ENCODE results near the gene VGF. TPM values are rescaled to one million over a fixed set of nuclear protein-coding genes. Genes with fewer than 3 reads are reported as not detected.
A peak's percentile ranks its signal among the peaks of the same experiment; 100 is the strongest.

VGF gene
- total and polyA plus RNA-seq, 2 donors = 0.05 to 0.52 TPM

GRCh38 chr7:101175664-101176063 is 10.3 kb upstream of the VGF start:
- H3K27me3 ChIP-seq (ENCODE audit: control insufficient read depth in 2 of 2, insufficient read depth in 1 of 2, low read length in 1 of 2) = peaks cover 76 to 100% of the 10 kb centered on the region in 2 donors
- no peak overlapping the region for H3K27ac ChIP-seq (ENCODE audit: low read depth in 1 of 2, low read length in 1 of 2)
- 37% methylated on average over 3 of the region's 3 CpGs for WGBS
- DNase-seq (ENCODE audit: low read depth in 6 of 9, low spot score in 9 of 9) = no peak
- peaks cover 19 to 33% of the 10 kb centered on the region in 2 donors for H3K9me3 ChIP-seq (ENCODE audit: control insufficient read depth in 2 of 2, insufficient read depth in 1 of 2, low read length in 1 of 2)
- H3K4me3 ChIP-seq (ENCODE audit: low read length in 2 of 2) = no peak overlapping the region
- no peaks in the 10 kb centered on the region for H3K36me3 ChIP-seq (ENCODE audit: control insufficient read depth in 2 of 2, insufficient read depth in 2 of 2, low read length in 1 of 2)
- peaks cover 18 to 31% of the 10 kb centered on the region in 2 donors for H3K4me1 ChIP-seq (ENCODE audit: control insufficient read depth in 2 of 2, insufficient read depth in 2 of 2, low read length in 2 of 2)

GRCh38 chr7:101174322-101174854 is 9.0 kb upstream of the VGF start:
- Histone ChIP-seq H3K4me1 (ENCODE audit: control insufficient read depth in 2 of 2, insufficient read depth in 2 of 2, low read length in 2 of 2) (peaks cover 30 to 44% of the 10 kb centered on the region in 2 donors), H3K27me3 (ENCODE audit: control insufficient read depth in 2 of 2, insufficient read depth in 1 of 2, low read length in 1 of 2) (peaks cover 71 to 100% of the 10 kb centered on the region in 2 donors), H3K9me3 (ENCODE audit: control insufficient read depth in 2 of 2, insufficient read depth in 1 of 2, low read length in 1 of 2) (peaks cover 19 to 34% of the 10 kb centered on the region in 2 donors), H3K27ac (ENCODE audit: low read depth in 1 of 2, low read length in 1 of 2) (no peak overlapping the region), H3K36me3 (ENCODE audit: control insufficient read depth in 2 of 2, insufficient read depth in 2 of 2, low read length in 1 of 2) (no peaks in the 10 kb centered on the region), H3K4me3 (ENCODE audit: low read length in 2 of 2) (no peak overlapping the region)
- no peak for DNase-seq (ENCODE audit: low read depth in 6 of 9, low spot score in 9 of 9)
- 6% methylated on average over 28 of the region's 28 CpGs for WGBS

GRCh38 chr7:101173752-101174244 is 8.4 kb upstream of the VGF start:
- DNase-seq (ENCODE audit: low read depth in 6 of 9, low spot score in 9 of 9) = no peak
- peaks cover 32 to 49% of the 10 kb centered on the region in 2 donors for H3K4me1 ChIP-seq (ENCODE audit: control insufficient read depth in 2 of 2, insufficient read depth in 2 of 2, low read length in 2 of 2)
- H3K9me3 ChIP-seq (ENCODE audit: control insufficient read depth in 2 of 2, insufficient read depth in 1 of 2, low read length in 1 of 2) = peaks cover 19 to 37% of the 10 kb centered on the region in 2 donors
- peaks cover 72 to 100% of the 10 kb centered on the region in 2 donors for H3K27me3 ChIP-seq (ENCODE audit: control insufficient read depth in 2 of 2, insufficient read depth in 1 of 2, low read length in 1 of 2)
- no peaks in the 10 kb centered on the region for H3K36me3 ChIP-seq (ENCODE audit: control insufficient read depth in 2 of 2, insufficient read depth in 2 of 2, low read length in 1 of 2)
- H3K27ac ChIP-seq (ENCODE audit: low read depth in 1 of 2, low read length in 1 of 2) = no peak overlapping the region
- WGBS = 10% methylated on average over 16 of the region's 16 CpGs
- H3K4me3 ChIP-seq (ENCODE audit: low read length in 2 of 2) = no peak overlapping the region

GRCh38 chr7:101172854-101173751 is 7.7 kb upstream of the VGF start:
- peaks cover 76 to 100% of the 10 kb centered on the region in 2 donors for H3K27me3 ChIP-seq (ENCODE audit: control insufficient read depth in 2 of 2, insufficient read depth in 1 of 2, low read length in 1 of 2)

GRCh38 chr7:101172005-101172853 is 6.9 kb upstream of the VGF start:
- Histone ChIP-seq H3K4me3 (ENCODE audit: low read length in 2 of 2) (no peak overlapping the region), H3K9me3 (ENCODE audit: control insufficient read depth in 2 of 2, insufficient read depth in 1 of 2, low read length in 1 of 2) (peaks cover 19 to 37% of the 10 kb centered on the region in 2 donors), H3K27me3 (ENCODE audit: control insufficient read depth in 2 of 2, insufficient read depth in 1 of 2, low read length in 1 of 2) (peaks cover 77 to 100% of the 10 kb centered on the region in 2 donors), H3K27ac (ENCODE audit: low read depth in 1 of 2, low read length in 1 of 2) (no peak overlapping the region), H3K36me3 (ENCODE audit: control insufficient read depth in 2 of 2, insufficient read depth in 2 of 2, low read length in 1 of 2) (no peaks in the 10 kb centered on the region), H3K4me1 (ENCODE audit: control insufficient read depth in 2 of 2, insufficient read depth in 2 of 2, low read length in 2 of 2) (peaks cover 33 to 58% of the 10 kb centered on the region in 2 donors)
- peak in 1 of 9 donors; percentile 56 for DNase-seq (ENCODE audit: low read depth in 6 of 9, low spot score in 9 of 9)
- 6% methylated on average over 79 of the region's 79 CpGs for WGBS

More at GRCh38 chr7:101172854-101173751, 7.7 kb upstream of the VGF start:
- Histone ChIP-seq H3K27ac (ENCODE audit: low read depth in 1 of 2, low read length in 1 of 2) (no peak overlapping the region), H3K4me1 (ENCODE audit: control insufficient read depth in 2 of 2, insufficient read depth in 2 of 2, low read length in 2 of 2) (peaks cover 32 to 51% of the 10 kb centered on the region in 2 donors), H3K9me3 (ENCODE audit: control insufficient read depth in 2 of 2, insufficient read depth in 1 of 2, low read length in 1 of 2) (peaks cover 19 to 37% of the 10 kb centered on the region in 2 donors), H3K4me3 (ENCODE audit: low read length in 2 of 2) (no peak overlapping the region), H3K36me3 (ENCODE audit: control insufficient read depth in 2 of 2, insufficient read depth in 2 of 2, low read length in 1 of 2) (no peaks in the 10 kb centered on the region)
- no peak for DNase-seq (ENCODE audit: low read depth in 6 of 9, low spot score in 9 of 9)
- 5% methylated on average over 53 of the region's 53 CpGs for WGBS

GRCh38 chr7:101171442-101171837 is 6.1 kb upstream of the VGF start:
- H3K27ac ChIP-seq (ENCODE audit: low read depth in 1 of 2, low read length in 1 of 2) = no peak overlapping the region
- no peak for DNase-seq (ENCODE audit: low read depth in 6 of 9, low spot score in 9 of 9)
- H3K36me3 ChIP-seq (ENCODE audit: control insufficient read depth in 2 of 2, insufficient read depth in 2 of 2, low read length in 1 of 2) = no peaks in the 10 kb centered on the region
- H3K4me1 ChIP-seq (ENCODE audit: control insufficient read depth in 2 of 2, insufficient read depth in 2 of 2, low read length in 2 of 2) = peaks cover 38 to 65% of the 10 kb centered on the region in 2 donors
- peaks cover 19 to 42% of the 10 kb centered on the region in 2 donors for H3K9me3 ChIP-seq (ENCODE audit: control insufficient read depth in 2 of 2, insufficient read depth in 1 of 2, low read length in 1 of 2)
- peaks cover 77 to 100% of the 10 kb centered on the region in 2 donors for H3K27me3 ChIP-seq (ENCODE audit: control insufficient read depth in 2 of 2, insufficient read depth in 1 of 2, low read length in 1 of 2)
- WGBS = 5% methylated on average over 13 of the region's 13 CpGs
- H3K4me3 ChIP-seq (ENCODE audit: low read length in 2 of 2) = no peak overlapping the region

GRCh38 chr7:101170617-101171441 is 5.5 kb upstream of the VGF start:
- Histone ChIP-seq H3K36me3 (ENCODE audit: control insufficient read depth in 2 of 2, insufficient read depth in 2 of 2, low read length in 1 of 2) (no peaks in the 10 kb centered on the region), H3K4me1 (ENCODE audit: control insufficient read depth in 2 of 2, insufficient read depth in 2 of 2, low read length in 2 of 2) (peaks cover 44 to 71% of the 10 kb centered on the region in 2 donors), H3K4me3 (ENCODE audit: low read length in 2 of 2) (no peak overlapping the region), H3K9me3 (ENCODE audit: control insufficient read depth in 2 of 2, insufficient read depth in 1 of 2, low read length in 1 of 2) (peaks cover 19 to 46% of the 10 kb centered on the region in 2 donors), H3K27me3 (ENCODE audit: control insufficient read depth in 2 of 2, insufficient read depth in 1 of 2, low read length in 1 of 2) (peaks cover 78 to 100% of the 10 kb centered on the region in 2 donors), H3K27ac (ENCODE audit: low read depth in 1 of 2, low read length in 1 of 2) (no peak overlapping the region)
- peak in 2 of 9 donors; percentile 60 to 77 for DNase-seq (ENCODE audit: low read depth in 6 of 9, low spot score in 9 of 9)
- 6% methylated on average over 17 of the region's 17 CpGs for WGBS

Data from thymus (tissue), 11 donors.